Endothelial cell of umbilical vein (primary cell): ENCODE data around the gene SPO11. TPM values are rescaled to one million over a fixed set of nuclear protein-coding genes. Genes with fewer than 3 reads are reported as not detected.

Source experiments
- BruUV-seq: library from RNA; stranded (reverse); fragments of 400-500 nt; replicated peaks from 2 replicates; lab custom pipeline; 2021; lab: Mats Ljungman, UMichigan
- CTCF ChIA-PET: fragments of 300-600, 350-600 bp; sonication (Branson Sonifier 250); formaldehyde crosslinking; loops from one replicate; lab custom pipeline; 2021; ENCODE audit warnings: antibody characterized with exemption, inconsistent platforms; lab: Charles Lee
- POLR2A ChIA-PET: fragments of 300-600, 350-600 bp; sonication (Branson Sonifier 250); formaldehyde crosslinking; loops from one replicate; lab custom pipeline; 2021; ENCODE audit warnings: antibody characterized with exemption, inconsistent platforms; lab: Charles Lee
- DNase-seq: peaks from one replicate; pipeline ENCODE4 v3.0.0-alpha.2; 2011; ENCODE audit warnings: low read depth, low spot score
- FAIRE-seq: peaks from 2 replicates; lab custom pipeline; 2011; peaks lifted over from hg19 to GRCh38; lab: Jason Lieb, UNC
- H2AFZ ChIP-seq: 2 replicates; pipeline ENCODE4 v1.6.0; 2012; ENCODE audit warnings: low read depth, low read length, control low read depth, inconsistent platforms
- H3K27ac ChIP-seq: 2 replicates; pipeline ENCODE4 v1.5.1; 2011; ENCODE audit warnings: low read depth, mild to moderate bottlenecking, control low read depth, low read length, moderate library complexity; ENCODE audit not compliant: insufficient read depth
- H3K27me3 ChIP-seq, 2 experiments: 2 replicates each; pipeline versions ENCODE4 v1.6.0 to v1.6.1; 2011; ENCODE audit warnings: low read length in 2 of 2, mixed read lengths in 1 of 2; ENCODE audit not compliant: control insufficient read depth in 2 of 2, insufficient read depth in 2 of 2
- H3K36me3 ChIP-seq, 2 experiments: 2 replicates in 1 of 2; 3 replicates in 1 of 2; pipeline ENCODE4 v1.5.1; 2011; ENCODE audit warnings: low read length in 2 of 2, mild to moderate bottlenecking in 1 of 2, moderate library complexity in 1 of 2; ENCODE audit not compliant: control insufficient read depth in 2 of 2, insufficient read depth in 2 of 2; ENCODE audit errors: extremely low read depth in 1 of 2
- H3K4me1 ChIP-seq: 3 replicates; pipeline ENCODE4 v1.5.1; 2011; ENCODE audit warnings: mild to moderate bottlenecking, low read length; ENCODE audit not compliant: control insufficient read depth, insufficient read depth; ENCODE audit errors: extremely low read depth
- H3K4me2 ChIP-seq: 2 replicates; pipeline ENCODE4 v1.6.1; 2011; ENCODE audit warnings: low read length, control low read depth, mixed read lengths; ENCODE audit not compliant: insufficient read depth
- H3K4me3 ChIP-seq, 3 experiments: fragments of 200-600 bp in 1 of 3; sonication (generic), shearing (Covaris generic) in 1 of 3; replicated peaks in 1 of 3; 2 replicates each; pipeline ENCODE4 v1.5.1; 2011 to 2016; ENCODE audit warnings: control low read depth in 3 of 3, low read length in 3 of 3, mild to moderate bottlenecking in 2 of 3, inconsistent platforms in 1 of 3, low read depth in 1 of 3, moderate library complexity in 1 of 3; ENCODE audit not compliant: insufficient read depth in 1 of 3
- H3K79me2 ChIP-seq: 2 replicates; pipeline ENCODE4 v1.6.0; 2012; ENCODE audit warnings: low read length, inconsistent platforms; ENCODE audit not compliant: control insufficient read depth, insufficient read depth
- H3K9ac ChIP-seq: replicated peaks from 2 replicates; pipeline ENCODE3; 2011; ENCODE audit warnings: low read length, control low read depth; ENCODE audit not compliant: insufficient read depth; ENCODE audit errors: extremely low read depth
- H3K9me1 ChIP-seq: replicated peaks from 3 replicates; pipeline ENCODE4 v1.6.0; 2011; ENCODE audit warnings: mild to moderate bottlenecking, low read length; ENCODE audit not compliant: control insufficient read depth, insufficient read depth; ENCODE audit errors: extremely low read depth
- H3K9me3 ChIP-seq: replicated peaks from 2 replicates; pipeline ENCODE4 v1.5.1; 2012; ENCODE audit warnings: low read length, inconsistent platforms; ENCODE audit not compliant: control insufficient read depth, insufficient read depth
- H4K20me1 ChIP-seq: replicated peaks from 2 replicates; pipeline ENCODE3; 2011; ENCODE audit warnings: mild to moderate bottlenecking, low read length; ENCODE audit not compliant: control insufficient read depth, insufficient read depth; ENCODE audit errors: extremely low read depth
- EZH2 ChIP-seq: IDR thresholded peaks from 2 replicates; pipeline ENCODE4 v1.6.1; 2012; ENCODE audit warnings: borderline replicate concordance, low read depth, mild to moderate bottlenecking, moderate library complexity, low read length, inconsistent platforms; ENCODE audit not compliant: severe bottlenecking
- FOS ChIP-seq: IDR thresholded peaks from 2 replicates; pipeline ENCODE4 v1.6.1; 2011; ENCODE audit warnings: mild to moderate bottlenecking, low read length, moderate library complexity, borderline replicate concordance; ENCODE audit not compliant: insufficient read depth
- GATA2 ChIP-seq: IDR thresholded peaks from 2 replicates; pipeline ENCODE4 v1.7.0; 2011; ENCODE audit warnings: low read depth, mild to moderate bottlenecking, moderate library complexity, mixed read lengths, low read length; ENCODE audit not compliant: insufficient read length, insufficient read depth
- JUN ChIP-seq: IDR thresholded peaks from 2 replicates; pipeline ENCODE4 v1.6.1; 2011; ENCODE audit warnings: borderline replicate concordance, low read depth; ENCODE audit not compliant: insufficient read length, insufficient read depth
- MAX ChIP-seq: IDR thresholded peaks from 2 replicates; pipeline ENCODE4 v1.6.1; 2011; ENCODE audit not compliant: insufficient read depth, insufficient read length
- MYC ChIP-seq: IDR thresholded peaks from one replicate; pipeline ENCODE4 v1.6.1; 2011; ENCODE audit warnings: mild to moderate bottlenecking, low read depth, low read length
- POLR2A ChIP-seq: IDR thresholded peaks from 2 replicates; pipeline ENCODE4 v1.6.1; 2012; ENCODE audit warnings: low read depth, mild to moderate bottlenecking, control low read depth, low read length
- POLR2AphosphoS5 ChIP-seq: IDR thresholded peaks from 2 replicates; pipeline ENCODE4 v1.6.1; 2012; ENCODE audit warnings: low read depth, mild to moderate bottlenecking, control low read depth, low read length, moderate library complexity; ENCODE audit not compliant: insufficient read depth
- dilution Hi-C: fragments of 300-500 bp; cut with MboI; formaldehyde crosslinking; loops from one replicate; pipeline ENCODE4 v1.15.0; 2019; ENCODE audit warnings: low sequenced_read_pairs; ENCODE audit not compliant: extremely low pct_ligation_motif_present
- intact Hi-C: fragments of 100-400 bp; cut with micrococcal nuclease; formaldehyde crosslinking; loops from one replicate; pipeline ENCODE4 v1.10.0; 2022
- polyA plus RNA-seq, 4 experiments: library from polyadenylated mRNA; depleted of rRNA in 3 of 4; stranded (reverse) in 3 of 4; unstranded in 1 of 4; fragments of >200 nt; gene quantifications; 2 replicates each; pipeline versions ENCODE4 v1.2.1 to v1.2.3, GENCODE V29; 2011 to 2012; ENCODE audit warnings: missing spikeins in 1 of 4
- total RNA-seq: library from RNA; stranded (reverse); gene quantifications from 2 replicates; pipeline ENCODE4 v1.2.3, GENCODE V29; 2021
- TF ChIP-seq, protein P1 (sequence below), 2 donors: IDR thresholded peaks; 1 replicate in 1 of 2; 2 replicates in 1 of 2; pipeline ENCODE4 v1.5.1; 2011; ENCODE audit warnings: low read length in 2 of 2, mild to moderate bottlenecking in 2 of 2, moderate library complexity in 2 of 2, control low read depth in 1 of 2, inconsistent platforms in 1 of 2, low read depth in 1 of 2; ENCODE audit not compliant: insufficient read depth in 1 of 2; ENCODE audit errors: extremely low read depth in 1 of 2

The SPO11 gene
- total and polyA plus RNA-seq, 2 donors (not counting 3 experiments of a cell fraction or from before 2014, with no cell fraction given), result not detected

DNA sequence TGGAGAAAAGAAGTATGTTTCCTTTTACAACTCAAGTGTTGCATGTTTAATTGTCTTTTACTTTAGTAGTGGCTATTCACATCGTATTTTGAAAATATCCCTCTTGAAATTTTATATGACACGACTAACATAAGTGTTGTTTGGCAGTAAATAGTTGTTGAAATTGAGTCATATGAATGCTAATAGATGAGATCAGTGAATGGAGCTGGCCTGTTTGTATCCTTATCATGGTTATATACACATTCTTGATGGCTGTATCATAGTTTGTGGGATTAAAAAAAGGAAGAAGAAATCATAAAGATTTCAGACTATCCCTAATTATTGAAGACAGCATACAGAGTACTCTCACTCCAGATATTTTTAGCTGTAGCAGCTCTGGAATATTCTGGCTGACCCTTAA, 13.2 kb downstream of the SPO11 start:
- H2AFZ ChIP-seq, result no peak overlapping the region
- CTCF ChIA-PET, result interaction anchor here (0.9 to 1.0 kb wide), 2 partner anchors 251 to 793 kb away, joined by 3 to 4 read pairs; no protein-coding TSS in a partner anchor
- no peaks in the 10 kb centered on the region for H3K9me3 ChIP-seq
- no peaks in the 10 kb centered on the region for H3K9me1 ChIP-seq
- no peak overlapping the region for H3K4me2 ChIP-seq
- H4K20me1 ChIP-seq, result no peaks in the 10 kb centered on the region
- TF ChIP-seq, protein P1, sequence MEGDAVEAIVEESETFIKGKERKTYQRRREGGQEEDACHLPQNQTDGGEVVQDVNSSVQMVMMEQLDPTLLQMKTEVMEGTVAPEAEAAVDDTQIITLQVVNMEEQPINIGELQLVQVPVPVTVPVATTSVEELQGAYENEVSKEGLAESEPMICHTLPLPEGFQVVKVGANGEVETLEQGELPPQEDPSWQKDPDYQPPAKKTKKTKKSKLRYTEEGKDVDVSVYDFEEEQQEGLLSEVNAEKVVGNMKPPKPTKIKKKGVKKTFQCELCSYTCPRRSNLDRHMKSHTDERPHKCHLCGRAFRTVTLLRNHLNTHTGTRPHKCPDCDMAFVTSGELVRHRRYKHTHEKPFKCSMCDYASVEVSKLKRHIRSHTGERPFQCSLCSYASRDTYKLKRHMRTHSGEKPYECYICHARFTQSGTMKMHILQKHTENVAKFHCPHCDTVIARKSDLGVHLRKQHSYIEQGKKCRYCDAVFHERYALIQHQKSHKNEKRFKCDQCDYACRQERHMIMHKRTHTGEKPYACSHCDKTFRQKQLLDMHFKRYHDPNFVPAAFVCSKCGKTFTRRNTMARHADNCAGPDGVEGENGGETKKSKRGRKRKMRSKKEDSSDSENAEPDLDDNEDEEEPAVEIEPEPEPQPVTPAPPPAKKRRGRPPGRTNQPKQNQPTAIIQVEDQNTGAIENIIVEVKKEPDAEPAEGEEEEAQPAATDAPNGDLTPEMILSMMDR (IDR thresholded peaks at IDR 0.05; ENCODE audit: extremely low read depth in 1 of 2, insufficient read depth in 1 of 2, low read depth in 1 of 2, low read length in 2 of 2), result no peak
- TF ChIP-seq MAX, result no peak
- no peak for TF ChIP-seq JUN
- no peak for TF ChIP-seq MYC
- no peak for TF ChIP-seq POLR2A
- TF ChIP-seq EZH2, result no peak
- TF ChIP-seq FOS, result no peak
- no peak for TF ChIP-seq GATA2
- no peak for TF ChIP-seq POLR2AphosphoS5
- intact Hi-C loops, result no loop called here
- POLR2A ChIA-PET, result no interaction called here
- no peak for FAIRE-seq
- no peak overlapping the region for H3K4me3 ChIP-seq
- dilution Hi-C loops, result no loop called here
- DNase-seq, result no peak
- H3K9ac ChIP-seq, result no peak overlapping the region
- no peaks in the 10 kb centered on the region for H3K79me2 ChIP-seq
- peaks cover 2 to 23% of the 10 kb centered on the region in 2 experiments for H3K27me3 ChIP-seq
- H3K36me3 ChIP-seq, result no peaks in the 10 kb centered on the region
- H3K27ac ChIP-seq, result no peak overlapping the region
- no peaks in the 10 kb centered on the region for H3K4me1 ChIP-seq
- BruUV-seq, result no TSS peak
